Stimulated activated CD8-positive, alpha-beta memory T cell treated with anti-CD3 and anti-CD28 coated beads, Interleukin-7, amount 100 ng/mL, for 1 hour (primary cell): ENCODE results near the gene C10orf67.
"Not testable (repeated sequence)": the region's sequence is repeated elsewhere in the genome, so short reads cannot be mapped to it uniquely, and the experiment has no call there.

Experiments
- DNase-seq, 2 donors: peaks; one replicate each; pipeline ENCODE4 v3.0.0-alpha.2; 2020; ENCODE audit warnings: low read depth in 2 of 2

Gene C10orf67

DNA sequence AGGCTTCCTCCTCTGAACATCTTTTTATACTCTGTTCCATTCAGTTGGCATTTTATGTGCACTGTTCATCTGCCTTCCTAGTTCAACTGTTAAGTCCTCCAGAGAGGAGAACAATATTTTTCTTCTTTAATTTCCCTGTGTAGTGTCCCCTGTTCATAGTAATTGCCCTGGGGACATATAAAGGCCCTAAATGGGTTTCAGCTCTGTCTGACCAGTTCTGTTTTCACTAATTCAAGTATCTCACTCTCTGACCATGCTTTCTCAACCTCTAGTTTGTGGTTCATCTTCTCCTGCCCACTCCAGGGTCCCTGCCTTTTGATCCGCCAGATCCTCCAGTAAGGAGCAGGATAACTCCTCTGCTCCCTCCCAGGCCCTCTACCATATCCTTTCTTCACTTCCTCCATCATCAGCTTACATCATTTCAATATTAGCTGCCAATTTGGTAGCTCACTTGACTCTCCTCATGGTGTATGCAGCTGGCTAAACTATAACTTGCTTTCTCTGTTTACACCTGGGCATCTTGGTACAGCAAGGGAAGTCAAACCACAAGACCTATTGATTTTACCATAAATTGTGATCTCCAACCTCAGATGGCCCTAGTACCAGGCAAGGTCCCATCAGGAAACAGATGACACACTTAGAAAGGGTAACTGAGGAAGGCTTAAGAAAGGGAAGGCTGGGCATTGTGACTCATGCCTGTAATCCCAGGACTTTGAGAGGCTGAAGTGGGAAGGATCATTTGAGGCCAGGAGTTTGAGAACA lies 17.7 kb upstream of the C10orf67 start:
- no peak for DNase-seq

DNA sequence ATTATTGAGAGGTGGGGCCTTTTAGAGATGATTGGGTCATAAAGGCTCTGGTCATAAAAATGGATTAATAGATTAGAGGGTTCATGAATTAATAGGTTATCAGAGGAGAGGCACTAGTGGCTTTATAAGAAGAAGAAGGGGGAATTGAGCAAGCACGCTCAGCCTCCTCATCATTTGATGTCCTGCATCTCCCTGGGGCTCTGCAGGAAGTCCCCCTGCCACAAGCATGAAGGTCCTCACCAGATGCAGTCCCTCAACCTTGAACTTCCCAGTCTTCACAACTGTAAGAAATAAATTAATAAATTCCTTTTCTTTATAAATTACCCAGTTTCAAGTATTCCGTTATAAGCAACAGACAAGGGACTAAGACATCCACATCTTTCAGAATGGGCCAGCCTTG lies 17.1 kb upstream of the C10orf67 start:
- no peak for DNase-seq

DNA sequence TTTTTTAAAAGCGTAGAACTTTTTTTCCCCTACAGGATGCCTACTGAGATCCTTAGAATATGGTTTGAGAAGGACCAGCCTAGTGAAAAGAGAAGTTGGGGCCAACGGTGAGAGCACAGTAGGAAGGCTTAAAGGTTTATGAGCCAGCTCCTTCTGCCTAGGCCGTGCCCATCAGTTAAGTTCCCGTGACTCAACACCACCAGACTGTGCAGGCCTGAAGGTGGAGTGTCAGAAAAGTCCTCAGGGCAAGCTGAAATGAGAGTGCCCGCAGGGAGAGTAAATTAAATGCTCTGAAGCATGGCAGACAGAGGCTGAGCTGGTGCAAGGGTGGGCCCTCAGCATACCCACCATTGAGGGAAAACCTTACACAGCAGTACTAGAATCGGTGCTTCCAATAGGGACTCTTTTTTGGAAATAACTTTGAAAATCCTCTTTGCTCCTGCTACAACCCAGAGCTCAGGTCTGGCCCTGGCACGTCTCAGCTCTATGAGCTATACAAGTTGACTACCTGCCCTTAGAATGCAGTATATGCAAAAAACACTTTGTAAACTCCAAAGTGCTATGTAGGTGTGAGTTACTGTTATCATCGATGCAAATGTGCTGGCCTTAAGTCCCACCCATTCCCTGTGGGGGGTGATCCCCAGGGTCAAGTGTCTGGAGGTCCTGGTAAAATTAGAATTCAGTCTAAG lies 15.2 kb upstream of the C10orf67 start:
- no peak for DNase-seq

- no peak for DNase-seq
Measured at GRCh38 chr10:23358357-23358756, 13.8 kb upstream of the C10orf67 start.

DNA sequence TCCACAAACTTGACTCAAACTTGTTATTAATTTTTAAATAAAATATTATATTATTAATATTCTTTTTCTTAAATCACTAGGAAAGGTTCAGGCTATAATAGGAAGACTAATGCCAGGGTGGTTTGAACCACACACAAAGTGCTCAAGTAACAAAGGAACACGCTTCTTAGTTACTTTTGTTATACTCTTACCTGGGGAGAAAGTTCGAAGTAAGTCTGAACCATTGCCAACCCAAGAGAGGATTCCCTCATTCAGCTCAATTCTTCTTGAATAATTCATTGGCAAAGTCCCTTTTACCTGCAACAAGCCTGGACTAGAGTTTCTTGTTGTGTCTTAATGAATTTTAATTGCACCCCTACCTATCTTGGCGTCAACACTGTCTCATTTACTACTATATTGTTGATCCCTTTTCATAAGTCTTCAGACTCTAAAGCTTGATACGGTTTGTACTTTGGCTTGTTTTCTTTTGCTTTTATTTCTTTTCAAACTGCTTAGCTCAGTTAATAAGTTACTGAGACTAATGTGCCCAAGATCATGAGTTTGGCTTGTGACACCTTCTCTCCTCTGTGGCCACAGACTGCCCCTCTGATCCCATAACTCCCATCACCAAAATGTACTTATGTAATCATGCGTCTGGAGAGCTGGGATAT lies 10.2 kb upstream of the C10orf67 start:
- no peak for DNase-seq

GRCh38 chr10:23351926-23352519 lies 7.4 kb upstream of the C10orf67 start:
- no peak for DNase-seq

DNA sequence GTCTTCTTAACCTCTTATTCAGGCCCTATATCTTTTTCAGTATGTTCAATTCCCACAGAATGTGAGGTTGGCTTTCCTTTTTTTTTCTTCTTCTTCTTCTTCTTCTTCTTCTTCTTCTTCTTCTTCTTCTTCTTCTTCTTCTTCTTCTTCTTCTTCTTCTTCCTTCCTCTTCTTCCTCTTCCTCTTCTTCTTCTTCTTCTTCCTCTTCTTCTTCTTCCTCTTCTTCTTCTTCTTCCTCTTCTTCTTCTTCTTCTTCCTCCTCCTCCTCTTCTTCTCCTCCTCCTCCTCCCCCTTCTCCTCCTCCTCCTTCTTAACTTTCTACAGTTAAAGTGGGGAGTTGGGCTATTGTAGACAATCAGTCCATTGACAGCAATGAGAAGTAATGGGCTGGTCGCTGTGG lies 6.1 kb upstream of the C10orf67 start:
- DNase-seq: not testable (repeated sequence)

DNA sequence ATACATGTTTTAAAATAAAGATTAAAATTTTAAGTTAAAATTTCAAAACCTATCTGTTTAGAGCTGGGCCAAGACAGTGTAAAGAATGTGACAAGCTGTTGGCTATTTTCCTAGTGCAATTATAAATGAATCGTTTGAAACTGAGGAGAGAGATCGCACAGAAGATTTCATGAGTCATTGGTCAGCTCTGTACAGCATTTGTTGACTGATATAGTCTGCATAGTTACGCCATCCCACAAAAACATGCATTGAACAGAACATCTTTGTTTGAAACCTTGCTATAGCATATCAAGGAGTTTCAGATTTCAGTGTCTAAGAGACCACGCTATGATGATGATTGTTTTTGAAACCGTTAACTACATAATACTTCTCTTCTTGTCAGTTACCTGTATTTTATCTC lies 1.3 kb upstream of the C10orf67 start:
- DNase-seq: no peak

- no peak for DNase-seq
Measured at GRCh38 chr10:23343591-23344240, 881 bp downstream of the C10orf67 start.

DNA sequence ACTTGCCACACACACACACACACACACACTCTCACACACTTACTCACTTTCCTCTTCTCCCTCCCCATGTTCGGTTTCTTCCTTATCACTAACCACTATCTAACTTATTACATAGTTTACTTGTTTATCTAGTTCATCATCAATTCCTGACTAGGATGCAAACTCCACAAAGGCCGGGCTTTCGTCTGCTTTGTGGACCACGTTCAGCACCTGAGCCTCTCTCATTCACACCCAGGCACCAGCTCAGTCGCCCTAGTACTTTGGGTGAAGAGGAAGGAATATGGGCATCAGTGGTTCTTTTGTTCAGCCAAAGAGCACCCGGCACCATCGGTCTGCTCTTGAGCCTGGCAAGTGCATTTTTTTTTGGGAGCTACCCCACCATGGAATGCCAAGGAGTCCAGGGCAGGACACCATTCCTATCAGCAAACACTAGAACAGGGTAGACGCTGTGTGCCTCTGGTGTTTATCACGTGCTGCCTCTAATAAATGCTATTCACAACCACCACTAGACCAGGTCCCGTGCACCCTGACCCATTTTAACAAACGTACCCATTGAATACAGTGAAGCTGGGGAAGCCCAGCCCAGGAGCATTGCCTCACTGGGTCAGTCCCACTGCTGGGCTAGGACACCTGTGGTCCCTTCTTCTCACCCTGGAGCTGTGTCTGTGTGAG lies 2.2 kb downstream of the C10orf67 start:
- DNase-seq: no peak

DNA sequence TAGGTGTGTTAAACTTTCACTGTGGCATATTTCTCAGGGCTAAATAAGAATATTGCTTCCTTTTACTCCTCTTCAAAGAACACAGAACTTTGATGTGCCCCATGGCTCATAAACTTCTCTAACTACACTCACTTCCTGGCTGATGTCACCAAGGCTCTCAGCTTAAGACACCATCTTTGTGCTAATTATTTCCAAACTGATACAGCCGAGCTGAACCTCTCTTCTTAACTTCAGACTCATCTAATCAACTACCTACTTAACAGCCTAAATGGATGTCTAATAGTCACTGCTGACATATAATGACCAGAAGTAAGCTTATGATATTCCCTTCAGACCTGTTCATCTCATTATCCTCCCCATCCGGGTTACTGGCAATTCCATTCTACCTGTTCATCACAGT lies 3.6 kb downstream of the C10orf67 start:
- no peak for DNase-seq

DNA sequence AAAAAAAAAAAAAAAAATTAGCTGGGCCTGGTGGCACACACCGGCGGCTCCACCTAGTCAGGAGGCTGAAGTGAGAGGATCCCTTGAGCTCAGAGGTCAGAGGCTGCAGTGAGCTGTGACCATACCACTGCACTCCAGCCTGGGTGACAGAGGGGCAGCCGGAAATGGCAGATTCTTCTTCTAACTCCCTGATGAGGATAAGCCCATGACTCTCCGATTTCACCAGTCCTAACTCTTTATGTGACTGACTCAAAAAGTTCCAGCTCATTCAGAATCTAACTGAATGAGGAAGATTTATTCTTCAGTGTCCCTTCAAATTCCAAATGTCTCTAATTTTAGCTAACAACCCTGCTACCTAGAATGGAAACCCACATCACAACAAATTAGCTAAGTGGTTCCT lies 4.2 kb downstream of the C10orf67 start:
- DNase-seq: no peak

GRCh38 chr10:23338886-23339285 lies 5.7 kb downstream of the C10orf67 start:
- no peak for DNase-seq

GRCh38 chr10:23338155-23338828 lies 6.3 kb downstream of the C10orf67 start:
- DNase-seq: no peak

DNA sequence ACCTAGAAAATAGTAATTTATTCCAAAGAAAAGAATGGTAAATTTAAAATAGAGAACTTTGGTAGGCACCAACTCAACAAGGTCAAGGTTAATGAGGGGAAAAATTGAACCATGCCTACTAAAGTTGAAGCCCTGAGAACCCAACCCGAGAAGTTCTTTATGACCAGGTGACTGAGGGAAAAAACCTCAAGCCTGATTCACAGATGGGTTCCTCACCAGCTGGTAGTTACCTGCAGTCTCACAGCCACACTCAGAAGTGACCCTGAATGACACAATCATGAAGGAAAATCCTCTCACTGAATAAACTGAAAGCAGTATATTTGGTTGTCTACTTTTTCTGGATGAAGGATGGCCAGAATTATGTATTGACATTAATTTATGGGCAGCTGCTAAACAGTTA lies 7.0 kb downstream of the C10orf67 start:
- DNase-seq: no peak

DNA sequence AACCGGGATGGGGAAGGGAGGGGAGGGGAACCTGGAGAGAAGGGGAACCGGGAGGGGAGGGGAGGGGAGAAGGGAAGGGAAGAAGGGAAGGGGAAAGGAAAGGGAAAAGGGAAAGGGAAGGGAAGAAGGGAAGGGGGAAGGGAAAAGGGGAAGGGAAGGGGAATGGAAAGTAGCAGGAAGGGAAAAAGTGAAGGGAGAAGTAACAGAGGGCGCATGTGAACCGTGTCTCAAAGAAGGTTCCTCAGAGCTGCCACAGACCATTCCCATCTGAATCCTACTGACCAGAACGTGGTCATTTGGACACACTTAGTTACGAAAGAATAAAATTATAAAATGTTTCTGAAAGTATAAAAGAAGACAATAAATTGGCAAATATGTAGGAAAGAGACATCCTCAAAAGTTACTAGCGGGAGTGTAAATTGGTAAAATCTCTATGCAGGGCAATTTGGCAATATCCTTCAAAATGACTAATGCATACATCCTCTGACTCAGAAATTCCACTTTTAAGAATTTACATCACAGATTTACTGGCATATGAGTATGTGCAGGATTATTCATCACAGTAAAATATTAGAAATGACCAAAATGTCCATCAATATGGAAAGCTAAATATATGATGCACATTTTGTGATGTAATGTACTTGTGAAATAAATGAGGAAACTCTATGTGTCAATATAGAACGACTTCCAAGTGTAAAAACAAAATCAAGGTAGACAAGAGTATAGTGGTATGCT lies 12.9 kb downstream of the C10orf67 start:
- DNase-seq: no peak

- DNase-seq: no peak
Measured at GRCh38 chr10:23330948-23331347, 13.6 kb downstream of the C10orf67 start.

GRCh38 chr10:23326544-23327307 lies 17.9 kb downstream of the C10orf67 start:
- DNase-seq: no peak

- DNase-seq: no peak
Measured at GRCh38 chr10:23325132-23325531, 19.5 kb downstream of the C10orf67 start.
